Panc1 (cell line): ENCODE measurements around the gene RASSF5. TPM values are rescaled to one million over a fixed set of nuclear protein-coding genes. Genes with fewer than 3 reads are reported as not detected.

Experiments used
- ATAC-seq: fragments of 200-7000 bp; cut with Tn5 transposase; 2 replicates; pipeline ENCODE4 v1.9.1; 2020; ENCODE audit warnings: mild to moderate bottlenecking, moderate library complexity
- BruUV-seq: library from RNA; stranded (reverse); fragments of 400-500 nt; replicated peaks from 2 replicates; lab custom pipeline; 2021; lab: Mats Ljungman, UMichigan
- CTCF ChIA-PET: fragments of 300-600 bp; sonication (Branson Sonifier 250); formaldehyde crosslinking; loops from one replicate; lab custom pipeline; 2022; ENCODE audit warnings: antibody characterized with exemption; lab: Charles Lee
- POLR2A ChIA-PET: fragments of 300-600 bp; sonication (Branson Sonifier 250); formaldehyde crosslinking; loops from one replicate; lab custom pipeline; 2022; ENCODE audit warnings: antibody characterized with exemption; lab: Charles Lee
- DNase-seq: peaks from one replicate; pipeline ENCODE4 v3.0.0-alpha.2; 2010; ENCODE audit warnings: low read depth, low spot score
- H3K27ac ChIP-seq: 2 replicates; pipeline ENCODE4 v1.5.1; 2011; ENCODE audit warnings: mild to moderate bottlenecking, low read length, inconsistent platforms
- H3K27me3 ChIP-seq: fragments of 200-500 bp; sonication (Bioruptor generic); 2 replicates; pipeline ENCODE4 v1.6.0; 2014; ENCODE audit warnings: low read length, inconsistent platforms; ENCODE audit not compliant: control insufficient read depth, insufficient read depth
- H3K36me3 ChIP-seq: fragments of 200-500 bp; sonication (Bioruptor generic); 2 replicates; pipeline ENCODE4 v1.5.1; 2014; ENCODE audit warnings: inconsistent platforms, mild to moderate bottlenecking, low read length, moderate library complexity; ENCODE audit not compliant: control insufficient read depth, insufficient read depth
- H3K4me1 ChIP-seq: 2 replicates; pipeline ENCODE4 v1.5.1; 2011; ENCODE audit warnings: inconsistent platforms, mild to moderate bottlenecking, low read length, moderate library complexity; ENCODE audit not compliant: control insufficient read depth, insufficient read depth
- H3K4me3 ChIP-seq, 2 experiments: 2 replicates each; pipeline ENCODE4 v1.5.1; 2011 to 2012; ENCODE audit warnings: low read depth in 2 of 2, low read length in 2 of 2, mild to moderate bottlenecking in 2 of 2, inconsistent platforms in 1 of 2, moderate library complexity in 1 of 2
- H3K9me3 ChIP-seq: fragments of 200-500 bp; sonication (Bioruptor generic); 2 replicates; pipeline ENCODE4 v1.5.1; 2014; ENCODE audit warnings: low read depth, mild to moderate bottlenecking, inconsistent platforms, low read length, moderate library complexity; ENCODE audit not compliant: control insufficient read depth, insufficient read depth
- CTCF ChIP-seq: fragments of 450-650 bp; IDR thresholded peaks from 2 replicates; pipeline ENCODE4 v1.5.1; 2017; ENCODE audit warnings: mild to moderate bottlenecking
- POLR2AphosphoS5 ChIP-seq: IDR thresholded peaks from 2 replicates; pipeline ENCODE4 v1.6.1; 2012; ENCODE audit warnings: mild to moderate bottlenecking, low read depth, low read length, moderate library complexity
- REST ChIP-seq, 2 experiments: IDR thresholded peaks; 2 replicates each; pipeline ENCODE4 v1.6.1; 2011 to 2012; ENCODE audit warnings: low read depth in 2 of 2, control low read depth in 1 of 2, low read length in 1 of 2, mild to moderate bottlenecking in 1 of 2, moderate library complexity in 1 of 2; ENCODE audit not compliant: insufficient read depth in 1 of 2
- SIN3A ChIP-seq: IDR thresholded peaks from 2 replicates; pipeline ENCODE4 v1.6.1; 2012; ENCODE audit warnings: low read depth, mild to moderate bottlenecking, low read length, moderate library complexity, borderline replicate concordance; ENCODE audit not compliant: insufficient read depth
- TCF7L2 ChIP-seq: IDR thresholded peaks from 2 replicates; pipeline ENCODE4 v1.6.1; 2011; ENCODE audit warnings: mild to moderate bottlenecking, low read depth, low read length, inconsistent platforms
- in situ Hi-C: cut with HindIII; loops from 2 replicates; pipeline ENCODE4 v1.10.0; 2016; ENCODE audit warnings: low sequenced_read_pairs, low pct_unique_long_range_greater_than_20kb
- intact Hi-C: fragments of 100-400 bp; cut with micrococcal nuclease; formaldehyde crosslinking; loops from one replicate; pipeline ENCODE4 v1.10.0; 2022; ENCODE audit not compliant: unreplicated experiment
- total RNA-seq: library from RNA; stranded (reverse); gene quantifications from one replicate; pipeline ENCODE4 v1.2.1, GENCODE V29; 2021; ENCODE audit not compliant: unreplicated experiment

RASSF5 gene
- total RNA-seq, 1 experiment from 2014 or later: 1.6 TPM

DNA sequence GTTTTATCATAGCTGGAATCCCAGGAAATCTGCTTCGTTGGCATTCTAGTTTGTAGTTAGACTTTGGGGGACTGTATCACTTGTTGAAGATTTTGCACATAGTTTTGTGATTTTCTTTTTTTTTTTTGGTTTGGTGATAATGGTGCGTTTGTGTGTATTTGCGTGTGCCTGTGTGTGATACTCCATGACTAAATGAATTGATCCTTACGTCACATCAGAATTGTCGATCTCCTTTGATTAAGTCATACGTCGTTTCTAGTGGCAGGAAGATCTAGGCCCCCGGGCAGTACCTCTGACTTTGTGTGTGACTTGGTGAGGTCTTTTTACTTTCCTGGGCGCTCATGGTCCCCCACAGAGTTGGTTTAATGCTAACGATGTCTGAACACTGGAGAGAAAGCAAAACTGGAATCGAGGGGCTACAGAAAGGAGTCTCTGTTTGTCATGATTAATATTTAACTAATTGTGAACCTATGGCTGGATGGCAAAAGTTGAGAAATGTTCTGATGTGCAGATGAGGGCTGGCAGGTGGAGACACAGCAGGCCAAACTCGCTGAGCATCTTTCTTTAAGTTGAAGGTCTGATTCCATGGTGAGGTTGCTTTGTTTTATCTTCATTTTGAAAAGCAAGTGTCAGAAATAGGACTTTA, 2.4 kb downstream of the RASSF5 start:
- TF ChIP-seq POLR2AphosphoS5 (no peak), REST (IDR thresholded peaks at IDR 0.05; ENCODE audit: insufficient read depth in 1 of 2, low read depth in 2 of 2, low read length in 1 of 2) (no peak), SIN3A (no peak), CTCF (no peak), TCF7L2 (no peak)
- no peaks in the 10 kb centered on the region for H3K9me3 ChIP-seq
- CTCF ChIA-PET: no interaction called here
- in situ Hi-C loops (no loop called here), intact Hi-C loops (no loop called here)
- BruUV-seq: no TSS peak
- H3K36me3 ChIP-seq: no peaks in the 10 kb centered on the region
- peaks cover 22% of the 10 kb centered on the region for H3K27me3 ChIP-seq
- no peak overlapping the region for H3K4me3 ChIP-seq
- ATAC-seq (no peak), DNase-seq (no peak)
- no peak overlapping the region for H3K27ac ChIP-seq
- POLR2A ChIA-PET: no interaction called here
- H3K4me1 ChIP-seq: no peaks in the 10 kb centered on the region

- H3K4me1 ChIP-seq: no peaks in the 10 kb centered on the region
- H3K9me3 ChIP-seq: no peaks in the 10 kb centered on the region
- CTCF ChIA-PET: no interaction called here
- no peak for TF ChIP-seq TCF7L2
- TF ChIP-seq REST (IDR thresholded peaks at IDR 0.05; ENCODE audit: insufficient read depth in 1 of 2, low read depth in 2 of 2, low read length in 1 of 2): no peak
- no peak for TF ChIP-seq CTCF
- no peak for TF ChIP-seq SIN3A
- TF ChIP-seq POLR2AphosphoS5: no peak
- no peak overlapping the region for H3K27ac ChIP-seq
- ATAC-seq (no peak), DNase-seq (no peak)
- no peak overlapping the region for H3K4me3 ChIP-seq
- in situ Hi-C loops: no loop called here
- peaks cover 18% of the 10 kb centered on the region for H3K27me3 ChIP-seq
- intact Hi-C loops: no loop called here
- H3K36me3 ChIP-seq: no peaks in the 10 kb centered on the region
- no TSS peak for BruUV-seq
- POLR2A ChIA-PET: no interaction called here
Measured at GRCh38 chr1:206510371-206510770, 3.0 kb downstream of the RASSF5 start.
